Subcutaneous abdominal adipose tissue (tissue), 5 donors: Measurements from ENCODE around the gene KAZN.

Experiments used
- H3K27ac ChIP-seq: one replicate; pipeline ENCODE4 v1.7.0; 2013; ENCODE audit warnings: low read depth, mild to moderate bottlenecking, inconsistent platforms, low read length, moderate library complexity
- H3K27me3 ChIP-seq, 5 donors: one replicate each; pipeline ENCODE4 v1.7.0; 2013; ENCODE audit warnings: low read length in 5 of 5, inconsistent platforms in 1 of 5; ENCODE audit not compliant: control insufficient read depth in 5 of 5, insufficient read depth in 4 of 5
- H3K36me3 ChIP-seq, 5 donors: one replicate each; pipeline ENCODE4 v1.7.0; 2013; ENCODE audit warnings: low read length in 5 of 5; ENCODE audit not compliant: control insufficient read depth in 5 of 5, insufficient read depth in 5 of 5
- H3K4me1 ChIP-seq, 5 donors: one replicate each; pipeline ENCODE4 v1.7.0; 2013; ENCODE audit warnings: low read length in 5 of 5, mild to moderate bottlenecking in 3 of 5, moderate library complexity in 1 of 5; ENCODE audit not compliant: control insufficient read depth in 5 of 5, insufficient read depth in 5 of 5
- H3K4me3 ChIP-seq, 5 donors: one replicate each; pipeline ENCODE4 v1.7.0; 2013; ENCODE audit warnings: low read length in 5 of 5, low read depth in 1 of 5
- H3K9ac ChIP-seq, 5 donors: one replicate each; pipeline ENCODE4 v1.7.0; 2013; ENCODE audit warnings: low read length in 5 of 5, mild to moderate bottlenecking in 4 of 5, moderate library complexity in 3 of 5
- H3K9me3 ChIP-seq, 5 donors: one replicate each; pipeline ENCODE4 v1.7.0; 2013; ENCODE audit warnings: low read length in 5 of 5; ENCODE audit not compliant: control insufficient read depth in 5 of 5
- donor health status: healthy.
- donor health status: healthy.
- donor health status: healthy.
- donor health status: healthy.
- donor health status: healthy.

The KAZN gene

DNA sequence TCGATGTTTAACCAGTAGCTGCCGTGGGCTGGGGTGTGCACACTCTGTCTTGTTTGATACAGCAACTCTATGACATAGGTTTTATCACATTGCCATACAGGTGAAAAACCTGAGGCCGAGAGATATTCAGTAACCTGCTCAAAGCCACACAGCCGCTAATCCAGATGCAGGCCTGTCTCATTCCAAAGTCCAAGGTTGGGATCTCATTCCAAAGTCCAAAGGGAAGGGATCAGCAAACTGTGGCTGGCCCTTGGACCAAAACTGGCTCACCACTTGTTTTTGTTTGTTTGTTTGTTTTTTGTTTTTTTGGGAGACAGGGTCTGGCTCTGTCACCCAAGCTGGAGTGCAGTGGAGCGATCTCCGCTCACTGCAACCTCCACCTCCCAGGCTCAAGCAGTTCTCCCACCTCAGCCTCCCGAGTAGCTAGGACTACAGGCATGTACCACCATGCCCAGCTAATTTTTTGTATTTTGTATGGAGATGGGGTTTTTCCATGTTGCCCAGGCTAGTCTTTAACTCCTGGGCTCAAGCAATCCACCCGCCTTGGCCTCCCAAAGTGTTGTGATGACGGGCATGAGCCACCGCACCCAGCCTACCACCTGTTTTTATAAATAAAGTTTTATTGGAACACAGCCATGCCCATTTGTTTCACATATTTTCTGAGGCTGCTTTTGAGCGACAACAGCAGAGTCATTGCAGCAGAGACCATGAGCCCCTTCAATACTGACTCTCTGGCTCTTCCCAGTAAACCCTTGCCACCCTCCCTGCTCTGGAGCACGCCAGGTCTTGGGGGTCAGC is 391.6 kb downstream of the KAZN start:
- peaks cover 0 to 26% (median 19%) of the 10 kb centered on the region in 5 donors for H3K4me1 ChIP-seq
- H3K27ac ChIP-seq: no peak overlapping the region
- H3K9ac ChIP-seq: no peak overlapping the region
- H3K9me3 ChIP-seq: no peaks in the 10 kb centered on the region
- no peaks in the 10 kb centered on the region for H3K27me3 ChIP-seq
- no peak overlapping the region for H3K4me3 ChIP-seq
- H3K36me3 ChIP-seq: no peaks in the 10 kb centered on the region

DNA sequence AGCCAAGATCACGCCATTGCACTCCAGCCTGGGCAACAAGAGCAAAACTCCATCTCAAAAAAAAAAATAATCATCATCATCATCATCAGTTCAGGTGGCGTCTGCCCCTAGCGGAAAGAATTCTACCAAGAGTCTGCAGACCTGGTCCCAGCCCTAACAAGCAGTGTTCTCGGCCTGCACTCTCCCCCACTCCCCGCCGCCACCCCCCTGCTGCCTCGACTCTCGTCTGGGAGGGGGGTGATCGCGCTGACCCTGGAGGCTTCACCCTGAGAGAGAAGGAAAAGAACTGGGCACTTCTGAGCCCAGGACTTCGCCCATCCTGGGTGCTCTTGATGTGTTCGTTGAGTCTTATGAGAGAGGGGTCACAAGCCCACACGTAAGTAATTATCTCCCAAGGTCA is 394.9 kb downstream of the KAZN start:
- Histone ChIP-seq H3K27me3 (no peaks in the 10 kb centered on the region), H3K9me3 (no peaks in the 10 kb centered on the region), H3K4me1 (peaks cover 2 to 36% (median 22%) of the 10 kb centered on the region in 5 donors), H3K27ac (no peak overlapping the region), H3K9ac (no peak overlapping the region), H3K36me3 (no peaks in the 10 kb centered on the region), H3K4me3 (no peak overlapping the region)

DNA sequence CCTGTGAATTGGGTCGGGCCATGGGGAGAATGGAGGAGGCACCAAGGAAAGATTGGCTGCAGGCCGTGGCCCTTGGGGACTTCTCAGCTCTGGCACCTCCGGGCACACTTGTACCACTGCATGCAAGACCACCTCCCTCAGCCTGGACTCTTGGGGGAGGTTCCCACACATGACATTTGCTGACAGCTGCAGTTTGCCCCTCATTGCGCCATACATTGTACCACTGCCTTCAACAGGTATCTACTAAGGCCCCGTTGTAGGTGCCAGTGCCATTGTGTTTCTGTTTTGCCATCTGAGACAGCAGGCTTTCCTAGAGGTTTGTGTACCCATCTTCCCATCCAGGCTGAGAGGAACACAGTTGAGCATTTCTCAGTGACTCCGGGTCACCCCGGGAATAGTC is 395.7 kb downstream of the KAZN start:
- Histone ChIP-seq H3K4me1 (peaks cover 2 to 31% (median 18%) of the 10 kb centered on the region in 5 donors), H3K27ac (no peak overlapping the region), H3K9ac (no peak overlapping the region), H3K4me3 (no peak overlapping the region), H3K9me3 (no peaks in the 10 kb centered on the region), H3K27me3 (no peaks in the 10 kb centered on the region), H3K36me3 (no peaks in the 10 kb centered on the region)

DNA sequence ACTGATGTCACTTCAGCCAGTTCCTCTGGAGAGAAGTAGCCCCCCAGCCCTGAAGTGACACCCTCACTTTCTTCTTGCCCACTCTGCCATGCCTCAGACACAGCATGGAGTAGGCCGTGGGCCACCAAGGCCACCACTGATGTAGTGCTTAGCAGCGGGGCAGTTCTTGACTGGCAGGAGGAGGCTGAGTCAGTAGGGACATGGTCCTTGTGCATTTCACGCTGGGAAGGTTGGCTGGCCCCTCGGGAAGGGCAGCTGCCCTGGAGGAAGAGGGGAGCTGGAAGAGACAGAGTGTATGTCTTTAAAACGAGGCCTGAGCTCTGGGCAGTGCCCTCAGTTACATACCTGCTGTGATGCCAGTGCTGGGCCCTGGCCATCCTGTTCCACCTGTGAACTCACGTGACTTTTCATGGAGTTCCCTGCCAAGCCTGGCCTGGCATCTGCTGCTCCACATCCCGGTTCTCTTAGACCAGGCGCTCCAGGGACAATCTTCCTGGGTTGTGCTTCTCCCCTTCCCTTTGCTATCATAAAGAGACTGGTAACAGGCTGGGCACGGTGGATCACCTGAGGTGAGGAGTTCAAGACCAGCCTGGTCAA is 396.5 kb downstream of the KAZN start:
- Histone ChIP-seq H3K36me3 (no peaks in the 10 kb centered on the region), H3K27ac (no peak overlapping the region), H3K4me3 (no peak overlapping the region), H3K9ac (no peak overlapping the region), H3K4me1 (peaks cover 2 to 39% (median 20%) of the 10 kb centered on the region in 5 donors), H3K9me3 (no peaks in the 10 kb centered on the region), H3K27me3 (no peaks in the 10 kb centered on the region)

DNA sequence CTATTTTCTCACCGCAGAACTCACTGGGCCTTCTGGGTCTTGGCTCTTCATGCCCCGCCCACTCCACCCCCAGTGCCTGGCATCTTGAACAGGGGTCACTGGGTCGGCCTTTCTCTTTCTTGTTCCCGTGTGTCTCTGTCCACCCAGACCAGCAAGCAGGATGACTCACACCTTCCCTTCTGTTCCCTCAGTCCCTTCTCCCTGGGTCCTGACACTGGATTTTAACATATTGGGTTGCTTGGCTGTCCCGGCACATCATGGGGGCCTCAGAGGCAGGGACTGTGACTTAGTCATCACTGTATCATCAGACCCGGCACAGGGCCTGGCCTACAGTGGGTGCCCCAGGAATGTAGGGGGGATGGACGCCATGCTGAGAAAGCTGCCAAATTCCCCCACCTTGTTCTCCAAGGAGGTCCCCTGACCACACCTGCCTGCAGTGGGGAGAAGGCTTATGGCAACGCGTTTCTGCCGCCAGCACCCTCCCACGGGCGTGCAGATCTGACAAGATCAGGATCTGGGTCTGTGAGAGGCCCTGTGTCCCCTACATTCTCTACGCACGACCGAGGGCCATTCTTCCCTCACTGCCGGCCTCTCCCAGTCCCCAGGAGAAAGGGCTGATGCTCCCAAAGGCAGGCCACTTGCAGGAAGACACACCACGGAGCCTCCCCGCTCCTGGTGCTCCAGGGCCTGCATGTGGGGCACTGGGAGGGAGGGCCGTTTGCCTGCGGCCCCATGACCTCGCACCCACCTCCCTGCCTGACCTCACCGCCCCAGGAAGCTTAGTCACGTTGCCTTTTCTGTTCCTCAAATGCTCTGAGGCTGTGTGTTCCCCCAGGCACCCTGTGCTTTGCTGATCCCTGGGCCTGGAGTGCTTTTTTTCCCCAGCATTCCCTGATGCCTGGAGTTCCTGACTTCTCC is 397.9 kb downstream of the KAZN start:
- Histone ChIP-seq H3K27ac (no peak overlapping the region), H3K4me1 (peaks cover 2 to 47% (median 29%) of the 10 kb centered on the region in 5 donors), H3K27me3 (no peaks in the 10 kb centered on the region), H3K9me3 (no peaks in the 10 kb centered on the region), H3K4me3 (no peak overlapping the region), H3K36me3 (no peaks in the 10 kb centered on the region), H3K9ac (no peak overlapping the region)

DNA sequence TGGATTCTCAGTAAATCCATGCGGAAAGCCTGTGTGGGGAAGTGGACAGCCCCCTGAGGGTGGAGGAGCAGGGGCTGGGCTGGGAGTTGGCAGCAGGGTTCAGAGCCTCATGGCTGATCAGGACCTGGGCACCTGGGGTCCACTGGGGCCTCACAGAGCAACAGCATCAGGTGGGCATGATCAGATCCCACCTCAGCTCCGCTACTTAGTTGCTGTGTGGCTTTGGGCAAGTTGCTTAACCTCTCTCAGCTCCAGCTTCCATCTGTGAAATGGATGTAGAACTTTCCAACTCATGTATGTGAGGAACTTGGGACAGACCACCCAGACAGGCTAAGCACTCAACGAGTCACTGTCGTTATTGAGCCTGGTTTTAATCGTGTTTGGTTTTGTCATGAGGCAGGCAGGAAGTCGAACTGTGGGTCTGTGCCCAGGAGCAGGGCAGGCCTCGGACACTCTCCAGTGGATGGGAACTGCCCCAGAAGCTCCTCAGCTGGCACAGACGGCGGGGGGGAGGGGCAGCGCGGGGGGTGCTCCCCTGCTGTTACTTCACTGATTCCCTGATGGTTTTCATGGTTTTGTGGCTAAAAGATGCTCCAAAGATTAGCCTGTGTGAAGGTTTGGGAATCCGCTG is 399.3 kb downstream of the KAZN start:
- Histone ChIP-seq H3K9me3 (no peaks in the 10 kb centered on the region), H3K4me1 (peaks cover 2 to 49% (median 31%) of the 10 kb centered on the region in 5 donors), H3K27ac (no peak overlapping the region), H3K4me3 (no peak overlapping the region), H3K27me3 (no peaks in the 10 kb centered on the region), H3K36me3 (no peaks in the 10 kb centered on the region), H3K9ac (no peak overlapping the region)

DNA sequence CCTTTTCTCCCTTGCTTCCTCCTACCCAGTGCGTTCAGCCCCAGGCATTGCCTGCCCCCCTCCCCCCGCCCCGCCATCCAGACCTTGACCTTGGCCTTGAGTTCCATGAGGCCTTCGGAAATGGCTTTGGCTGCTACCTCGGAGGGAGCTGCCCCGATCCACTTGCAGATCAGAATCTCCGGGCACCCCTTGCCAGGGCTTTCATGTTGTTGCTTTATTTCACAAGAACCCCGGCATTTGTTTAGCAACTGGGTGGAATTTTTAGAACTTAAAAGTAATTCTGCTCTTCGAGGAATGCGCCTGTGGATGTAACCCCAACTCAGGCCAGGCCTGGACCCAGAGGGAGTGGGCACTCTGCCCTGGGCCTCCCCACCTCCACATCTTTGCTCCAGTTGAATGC is 401.0 kb downstream of the KAZN start:
- Histone ChIP-seq H3K27me3 (no peaks in the 10 kb centered on the region), H3K4me1 (peaks cover 2 to 49% (median 26%) of the 10 kb centered on the region in 5 donors), H3K4me3 (no peak overlapping the region), H3K27ac (no peak overlapping the region), H3K9me3 (no peaks in the 10 kb centered on the region), H3K9ac (no peak overlapping the region), H3K36me3 (no peaks in the 10 kb centered on the region)

DNA sequence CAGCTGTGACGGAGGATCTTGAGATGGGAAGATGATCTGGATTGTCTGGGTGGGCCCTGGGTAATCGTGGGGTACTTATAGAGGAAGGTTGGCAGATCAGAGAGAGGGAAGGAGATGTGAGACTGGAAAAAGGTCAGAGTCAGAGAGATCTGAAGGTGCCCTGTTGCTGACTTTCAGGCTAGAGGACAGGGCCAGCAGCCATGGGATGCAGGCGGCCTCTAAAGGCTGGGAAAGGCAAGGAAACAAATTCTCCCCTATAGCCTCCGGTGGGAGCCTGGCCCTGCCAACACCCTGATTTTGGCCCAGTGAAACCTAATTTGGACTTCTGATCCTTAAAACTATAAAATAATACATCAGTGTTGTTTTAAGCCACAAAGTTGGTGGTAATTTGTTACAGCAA is 401.5 kb downstream of the KAZN start:
- Histone ChIP-seq H3K27me3 (no peaks in the 10 kb centered on the region), H3K4me3 (no peak overlapping the region), H3K9me3 (no peaks in the 10 kb centered on the region), H3K27ac (no peak overlapping the region), H3K9ac (no peak overlapping the region), H3K4me1 (peaks cover 2 to 44% (median 21%) of the 10 kb centered on the region in 5 donors), H3K36me3 (no peaks in the 10 kb centered on the region)

DNA sequence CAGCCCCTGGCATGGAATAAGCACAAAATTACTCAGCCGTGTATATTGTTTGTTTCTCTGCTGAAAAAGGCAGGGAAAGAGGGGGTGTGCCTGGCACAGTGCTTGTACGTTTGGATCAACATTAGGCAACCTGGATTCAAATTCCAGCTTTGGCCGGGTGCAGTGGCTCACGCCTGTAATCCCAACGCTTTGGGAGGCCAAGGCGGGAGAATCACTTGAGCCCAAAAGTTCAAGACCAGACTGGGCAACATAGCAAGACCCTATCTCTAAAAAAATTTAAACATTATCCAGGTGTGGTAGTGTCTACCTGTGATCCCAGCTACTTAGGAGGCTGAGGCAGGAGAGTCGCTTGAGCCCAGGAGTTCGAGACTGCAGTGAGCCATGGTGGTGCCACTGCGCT is 402.2 kb downstream of the KAZN start:
- H3K36me3 ChIP-seq: no peaks in the 10 kb centered on the region
- no peaks in the 10 kb centered on the region for H3K27me3 ChIP-seq
- H3K27ac ChIP-seq: no peak overlapping the region
- no peak overlapping the region for H3K4me3 ChIP-seq
- peaks cover 2 to 44% (median 25%) of the 10 kb centered on the region in 5 donors for H3K4me1 ChIP-seq
- H3K9ac ChIP-seq: no peak overlapping the region
- no peaks in the 10 kb centered on the region for H3K9me3 ChIP-seq
